HG03139 (cell line): ENCODE results near the gene MC3R.

Source experiments
- ATAC-seq: cut with Tn5 transposase; IDR thresholded peaks from one replicate; pipeline ENCODE4 v1.9.1; 2021; ENCODE audit not compliant: unreplicated experiment

MC3R gene

GRCh38 chr20:56249244-56249955 lies 868 bp downstream of the MC3R start:
- peak; percentile 64 for ATAC-seq

- no peak for ATAC-seq
Measured at GRCh38 chr20:56249956-56250355, 1.4 kb downstream of the MC3R start.

- ATAC-seq, result no peak
Measured at GRCh38 chr20:56257604-56258003, 9.1 kb downstream of the MC3R start.

- ATAC-seq, result no peak
Measured at GRCh38 chr20:56259948-56260347, 11.4 kb downstream of the MC3R start.

- no peak for ATAC-seq
Measured at GRCh38 chr20:56268536-56268935, 20.0 kb downstream of the MC3R start.

GRCh38 chr20:56271974-56272373 lies 23.4 kb downstream of the MC3R start:
- ATAC-seq, result no peak

GRCh38 chr20:56273491-56273890 lies 25.0 kb downstream of the MC3R start:
- no peak for ATAC-seq

GRCh38 chr20:56274156-56274555 lies 25.6 kb downstream of the MC3R start:
- no peak for ATAC-seq

- no peak for ATAC-seq
Measured at GRCh38 chr20:56278196-56278595, 29.7 kb downstream of the MC3R start.

GRCh38 chr20:56285496-56285895 lies 37.0 kb downstream of the MC3R start:
- no peak for ATAC-seq

- ATAC-seq, result no peak
Measured at GRCh38 chr20:56289652-56290051, 41.1 kb downstream of the MC3R start.

- ATAC-seq, result no peak
Measured at GRCh38 chr20:56299362-56299761, 50.8 kb downstream of the MC3R start.
